ENCODE results near the gene ZRANB3.
A peak's percentile ranks its signal among the peaks of the same experiment; 100 is the strongest.

ZRANB3 gene

DNA sequence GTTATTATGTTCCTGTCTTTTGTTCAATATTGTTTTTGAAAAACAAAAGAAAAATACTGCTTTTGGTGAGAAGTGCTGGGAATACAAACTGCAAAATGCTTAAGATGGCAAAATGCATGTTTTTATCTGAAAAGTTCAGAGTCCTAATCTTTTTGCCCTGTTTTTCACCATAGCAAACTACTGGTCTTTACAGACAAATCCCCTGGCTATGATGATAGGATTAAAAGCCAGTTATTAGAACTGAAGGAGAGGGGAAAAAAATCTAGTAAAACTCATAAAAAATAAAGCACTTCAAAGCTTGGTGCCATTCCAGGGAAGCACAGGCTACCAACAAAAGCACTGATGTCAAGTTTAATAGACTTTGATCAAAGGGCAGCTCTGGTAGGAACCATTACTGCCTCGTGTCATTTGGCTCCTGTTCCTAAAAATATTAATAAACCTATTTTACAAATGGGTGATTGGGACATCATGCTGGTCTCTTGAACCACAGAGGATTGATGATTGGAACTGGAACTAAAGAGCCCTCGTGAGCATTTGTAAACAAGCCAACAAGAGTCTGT lies 284.2 kb downstream of the ZRANB3 start:
- TF ChIP-seq CTCF (IDR thresholded peaks at IDR 0.05; ENCODE audit: low read depth, low read length), result no peak
- no peak for DNase-seq (ENCODE audit: low read depth in 2 of 2)
- no peak overlapping the region for H3K4me3 ChIP-seq (replicated peaks in 1 of 2; ENCODE audit: low read depth in 2 of 2, low read length in 2 of 2)

- peak; percentile 11 to 21 for DNase-seq (ENCODE audit: low read depth in 2 of 2)
- TF ChIP-seq CTCF (IDR thresholded peaks at IDR 0.05; ENCODE audit: low read depth, low read length), result no peak
These were observed 285.9 kb downstream of the ZRANB3 start for GRCh38 chr2:135245071-135245470.

DNA sequence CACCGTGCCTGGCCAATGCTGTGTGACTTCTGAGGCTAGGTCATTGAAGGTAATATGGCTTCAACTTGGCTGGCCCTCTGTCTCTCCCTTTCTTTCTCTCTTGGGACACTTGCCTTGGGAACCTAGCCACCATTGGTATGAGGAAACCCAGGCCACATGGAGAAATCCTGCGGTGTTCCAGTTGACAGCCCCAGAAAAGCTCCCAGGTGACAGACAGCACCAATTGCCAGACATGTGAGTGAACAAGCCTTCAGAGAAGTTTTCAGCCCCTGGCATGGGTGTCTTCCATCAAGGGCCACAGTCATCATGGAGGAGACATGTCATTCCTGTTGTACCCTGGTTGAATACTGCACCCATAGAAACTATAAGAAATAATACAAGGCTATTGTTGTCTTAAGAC lies 292.4 kb downstream of the ZRANB3 start:
- H3K4me3 ChIP-seq (replicated peaks in 1 of 2; ENCODE audit: low read depth in 2 of 2, low read length in 2 of 2), result no peak overlapping the region
- no peak for DNase-seq (ENCODE audit: low read depth in 2 of 2)
- no peak for TF ChIP-seq CTCF (IDR thresholded peaks at IDR 0.05; ENCODE audit: low read depth, low read length)

More at GRCh38 chr2:135245071-135245470, 285.9 kb downstream of the ZRANB3 start:
- H3K4me3 ChIP-seq (replicated peaks in 1 of 2; ENCODE audit: low read depth in 2 of 2, low read length in 2 of 2), result no peak overlapping the region

- H3K4me3 ChIP-seq (replicated peaks in 1 of 2; ENCODE audit: low read depth in 2 of 2, low read length in 2 of 2), result no peak overlapping the region
- no peak for DNase-seq (ENCODE audit: low read depth in 2 of 2)
- no peak for TF ChIP-seq CTCF (IDR thresholded peaks at IDR 0.05; ENCODE audit: low read depth, low read length)
These were observed 300.9 kb downstream of the ZRANB3 start for GRCh38 chr2:135230150-135230549.

DNA sequence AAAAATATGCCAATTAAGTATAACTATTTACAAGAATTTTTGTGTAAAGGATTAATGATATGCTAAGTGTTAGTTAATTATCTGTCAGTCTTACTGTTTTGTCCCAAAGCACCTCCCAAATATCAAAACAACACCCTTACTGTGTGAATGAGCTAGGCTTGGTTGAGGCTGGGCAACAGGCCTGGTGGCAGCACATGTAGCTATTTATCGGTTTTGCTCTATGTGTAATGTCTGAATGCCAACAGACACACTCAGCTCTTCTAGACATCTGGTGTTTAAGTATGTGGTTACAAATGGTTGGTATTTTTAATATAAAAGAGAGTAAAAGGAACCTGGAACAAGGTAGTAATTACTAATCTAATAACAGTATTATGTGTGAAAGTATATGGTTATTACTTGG lies 303.6 kb downstream of the ZRANB3 start:
- TF ChIP-seq CTCF (IDR thresholded peaks at IDR 0.05; ENCODE audit: low read depth, low read length), result no peak

GRCh38 chr2:135226961-135227360 lies 304.1 kb downstream of the ZRANB3 start:
- no peak overlapping the region for H3K4me3 ChIP-seq (replicated peaks in 1 of 2; ENCODE audit: low read depth in 2 of 2, low read length in 2 of 2)
- no peak for TF ChIP-seq CTCF (IDR thresholded peaks at IDR 0.05; ENCODE audit: low read depth, low read length)
- DNase-seq (ENCODE audit: low read depth in 2 of 2), result peak in 1 of 2 donors; percentile 58

More for the DNA sequence above, 303.6 kb downstream of the ZRANB3 start:
- H3K4me3 ChIP-seq (replicated peaks in 1 of 2; ENCODE audit: low read depth in 2 of 2, low read length in 2 of 2), result no peak overlapping the region
- DNase-seq (ENCODE audit: low read depth in 2 of 2), result peak in 1 of 2 donors; percentile 39

- H3K4me3 ChIP-seq (replicated peaks in 1 of 2; ENCODE audit: low read depth in 2 of 2, low read length in 2 of 2), result no peak overlapping the region
- TF ChIP-seq CTCF (IDR thresholded peaks at IDR 0.05; ENCODE audit: low read depth, low read length), result no peak
- DNase-seq (ENCODE audit: low read depth in 2 of 2), result peak in 1 of 2 donors; percentile 43
These were observed 305.2 kb downstream of the ZRANB3 start for GRCh38 chr2:135225781-135226180.
